DOHH2 (cell line): ENCODE data around the gene CD160.

Source experiments
- H3F3A ChIP-seq: fragments of 200-600 bp; sonication (generic), shearing (Covaris generic); 2 replicates; pipeline ENCODE4 v1.6.0; 2016; ENCODE audit warnings: antibody characterized with exemption, mild to moderate bottlenecking; ENCODE audit not compliant: control insufficient read depth, insufficient read depth
- H3K27ac ChIP-seq: fragments of 200-600 bp; sonication (generic); 2 replicates; pipeline ENCODE4 v1.5.1; 2014; ENCODE audit warnings: low read depth, mild to moderate bottlenecking, low read length, moderate library complexity
- H3K27me3 ChIP-seq: fragments of 200-600 bp; sonication (generic); 2 replicates; pipeline ENCODE4 v1.6.1; 2014; ENCODE audit warnings: mild to moderate bottlenecking, low read length, mixed read lengths; ENCODE audit not compliant: control insufficient read depth
- H3K36me3 ChIP-seq: fragments of 200-600 bp; sonication (generic); 2 replicates; pipeline ENCODE4 v1.6.1; 2014; ENCODE audit warnings: mild to moderate bottlenecking, low read length, moderate library complexity, mixed read lengths; ENCODE audit not compliant: control insufficient read depth
- H3K4me1 ChIP-seq: fragments of 200-600 bp; sonication (generic); 2 replicates; pipeline ENCODE4 v1.6.1; 2014; ENCODE audit warnings: mild to moderate bottlenecking, low read length, mixed read lengths; ENCODE audit not compliant: control insufficient read depth
- H3K4me2 ChIP-seq: fragments of 200-600 bp; sonication (generic); 2 replicates; pipeline ENCODE4 v1.6.0; 2014; ENCODE audit warnings: mild to moderate bottlenecking, low read length, moderate library complexity
- H3K4me3 ChIP-seq: fragments of 200-600 bp; sonication (generic); 2 replicates; pipeline ENCODE4 v1.5.1; 2014; ENCODE audit warnings: mild to moderate bottlenecking, low read length, mixed read lengths
- H3K79me2 ChIP-seq: fragments of 200-600 bp; sonication (generic); 2 replicates; pipeline ENCODE4 v1.6.1; 2014; ENCODE audit warnings: mild to moderate bottlenecking, low read length, mixed read lengths; ENCODE audit not compliant: control insufficient read depth
- H3K9me2 ChIP-seq: fragments of 200-600 bp; sonication (generic); replicated peaks from 2 replicates; pipeline ENCODE4 v1.6.1; 2014; ENCODE audit warnings: mild to moderate bottlenecking, low read length, mixed read lengths; ENCODE audit not compliant: control insufficient read depth
- H3K9me3 ChIP-seq: fragments of 200-600 bp; sonication (generic); 2 replicates; pipeline ENCODE4 v1.6.1; 2014; ENCODE audit warnings: antibody characterized with exemption, low read length, mixed read lengths; ENCODE audit not compliant: control insufficient read depth, insufficient read depth
- H4K20me1 ChIP-seq: fragments of 200-600 bp; sonication (generic); 2 replicates; pipeline ENCODE4 v1.6.0; 2014; ENCODE audit warnings: low read depth, mild to moderate bottlenecking, antibody characterized with exemption, low read length, moderate library complexity; ENCODE audit not compliant: control insufficient read depth, insufficient read depth
- EZH2phosphoT487 ChIP-seq: fragments of 200-600 bp; sonication (generic); IDR thresholded peaks from 2 replicates; pipeline ENCODE4 v1.6.1; 2017; ENCODE audit warnings: borderline replicate concordance, mild to moderate bottlenecking, antibody characterized with exemption, low read length, moderate library complexity, mixed read lengths
- TF ChIP-seq, protein P1 (sequence below): fragments of 200-600 bp; sonication (generic); IDR thresholded peaks from one replicate; pipeline ENCODE4 v1.5.1; 2014; ENCODE audit warnings: antibody characterized with exemption, mild to moderate bottlenecking, low read depth, low read length; ENCODE audit not compliant: poor library complexity, severe bottlenecking

CD160 gene

DNA sequence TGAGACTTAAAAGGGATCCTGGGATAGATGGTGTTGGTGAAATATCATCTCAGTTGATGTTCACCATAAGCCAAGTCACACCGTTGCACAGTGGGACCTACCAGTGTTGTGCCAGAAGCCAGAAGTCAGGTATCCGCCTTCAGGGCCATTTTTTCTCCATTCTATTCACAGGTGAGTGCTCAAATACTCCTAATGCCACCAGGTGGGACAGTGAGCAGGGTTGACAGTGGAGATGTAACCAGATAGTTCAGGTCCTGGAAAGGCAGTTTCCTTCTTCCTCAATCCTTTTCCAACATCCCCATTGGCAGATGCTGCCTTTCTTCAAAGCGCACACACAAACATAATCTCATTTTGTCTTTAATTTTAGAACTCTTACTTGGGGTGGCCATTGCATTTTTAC is 11.6 kb downstream of the CD160 start:
- no peak for TF ChIP-seq EZH2phosphoT487
- TF ChIP-seq, protein P1, sequence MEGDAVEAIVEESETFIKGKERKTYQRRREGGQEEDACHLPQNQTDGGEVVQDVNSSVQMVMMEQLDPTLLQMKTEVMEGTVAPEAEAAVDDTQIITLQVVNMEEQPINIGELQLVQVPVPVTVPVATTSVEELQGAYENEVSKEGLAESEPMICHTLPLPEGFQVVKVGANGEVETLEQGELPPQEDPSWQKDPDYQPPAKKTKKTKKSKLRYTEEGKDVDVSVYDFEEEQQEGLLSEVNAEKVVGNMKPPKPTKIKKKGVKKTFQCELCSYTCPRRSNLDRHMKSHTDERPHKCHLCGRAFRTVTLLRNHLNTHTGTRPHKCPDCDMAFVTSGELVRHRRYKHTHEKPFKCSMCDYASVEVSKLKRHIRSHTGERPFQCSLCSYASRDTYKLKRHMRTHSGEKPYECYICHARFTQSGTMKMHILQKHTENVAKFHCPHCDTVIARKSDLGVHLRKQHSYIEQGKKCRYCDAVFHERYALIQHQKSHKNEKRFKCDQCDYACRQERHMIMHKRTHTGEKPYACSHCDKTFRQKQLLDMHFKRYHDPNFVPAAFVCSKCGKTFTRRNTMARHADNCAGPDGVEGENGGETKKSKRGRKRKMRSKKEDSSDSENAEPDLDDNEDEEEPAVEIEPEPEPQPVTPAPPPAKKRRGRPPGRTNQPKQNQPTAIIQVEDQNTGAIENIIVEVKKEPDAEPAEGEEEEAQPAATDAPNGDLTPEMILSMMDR = no peak
- Histone ChIP-seq H3K9me2 (no peaks in the 10 kb centered on the region), H4K20me1 (peaks cover 3% of the 10 kb centered on the region; the same call in 1 of the 2 replicates), H3F3A (no peaks in the 10 kb centered on the region), H3K27me3 (no peaks in the 10 kb centered on the region), H3K79me2 (no peaks in the 10 kb centered on the region), H3K4me1 (no peaks in the 10 kb centered on the region), H3K27ac (no peak overlapping the region), H3K9me3 (no peaks in the 10 kb centered on the region), H3K36me3 (no peaks in the 10 kb centered on the region), H3K4me2 (no peak overlapping the region), H3K4me3 (no peak overlapping the region)

DNA sequence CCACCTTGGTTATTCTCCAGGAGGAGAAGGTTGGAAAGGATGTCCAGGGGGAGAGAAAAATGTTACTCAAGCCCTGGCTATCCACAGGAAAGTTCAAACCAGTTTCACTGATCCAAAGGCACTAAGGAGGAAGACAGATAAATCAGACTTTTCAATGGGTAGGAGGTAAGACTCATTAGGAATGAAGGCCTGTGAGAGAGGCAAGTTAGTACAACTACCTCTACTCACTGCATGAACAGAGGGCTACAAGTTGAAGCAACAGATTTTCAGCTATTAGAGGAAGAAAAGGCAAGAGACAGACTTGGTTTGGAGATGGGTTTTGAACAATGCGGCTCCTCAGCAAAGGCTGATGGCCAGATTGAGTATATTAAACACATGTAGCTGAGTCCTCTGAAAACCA is 16.9 kb downstream of the CD160 start:
- H3K36me3 ChIP-seq = 0 out of 2 replicates have a peak, but pooled peaks cover 2% of the 10 kb centered on the region
- no peaks in the 10 kb centered on the region for H3K79me2 ChIP-seq
- H3K27ac ChIP-seq = no peak overlapping the region
- TF ChIP-seq, protein P1 = no peak
- TF ChIP-seq EZH2phosphoT487 = no peak
- no peak overlapping the region for H3K4me2 ChIP-seq
- peaks cover 5% of the 10 kb centered on the region; the same call in 1 of the 2 replicates for H3F3A ChIP-seq
- H3K4me1 ChIP-seq = no peaks in the 10 kb centered on the region
- H4K20me1 ChIP-seq = no peaks in the 10 kb centered on the region
- no peaks in the 10 kb centered on the region for H3K27me3 ChIP-seq
- H3K9me3 ChIP-seq = no peaks in the 10 kb centered on the region
- no peaks in the 10 kb centered on the region for H3K9me2 ChIP-seq
- H3K4me3 ChIP-seq = no peak overlapping the region

DNA sequence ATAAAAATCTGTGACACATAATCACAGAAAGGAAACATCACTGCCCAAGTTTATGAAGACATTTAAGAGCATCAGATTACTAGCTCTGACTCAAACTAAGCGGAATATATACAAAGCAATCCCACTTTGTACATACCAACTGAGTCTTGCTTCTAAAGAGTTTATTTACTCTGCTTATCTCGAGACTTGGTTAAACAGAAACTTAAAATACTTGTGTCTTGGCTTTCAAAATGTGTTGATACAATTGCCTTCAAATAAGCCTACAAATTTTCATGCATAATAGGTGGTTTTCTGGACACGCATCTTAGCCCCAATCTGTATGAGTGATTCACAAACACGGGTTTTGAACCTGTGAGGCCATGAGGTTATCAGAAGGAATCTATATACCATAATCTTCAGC is 21.0 kb downstream of the CD160 start:
- no peaks in the 10 kb centered on the region for H3K79me2 ChIP-seq
- TF ChIP-seq, protein P1 = no peak
- TF ChIP-seq EZH2phosphoT487 = no peak
- H3K36me3 ChIP-seq = peaks cover 13% of the 10 kb centered on the region
- H3F3A ChIP-seq = peaks cover 5% of the 10 kb centered on the region; the same call in 1 of the 2 replicates
- H3K9me3 ChIP-seq = no peaks in the 10 kb centered on the region
- H3K4me1 ChIP-seq = no peaks in the 10 kb centered on the region
- no peaks in the 10 kb centered on the region for H3K27me3 ChIP-seq
- no peak overlapping the region for H3K4me3 ChIP-seq
- H3K9me2 ChIP-seq = no peaks in the 10 kb centered on the region
- no peaks in the 10 kb centered on the region for H4K20me1 ChIP-seq
- H3K27ac ChIP-seq = no peak overlapping the region
- H3K4me2 ChIP-seq = no peak overlapping the region
